Panc1 (cell line): Measurements from ENCODE around the gene KCTD5. TPM values are rescaled to one million over a fixed set of nuclear protein-coding genes. Genes with fewer than 3 reads are reported as not detected.

ENCODE experiments used
- ATAC-seq: fragments of 200-7000 bp; cut with Tn5 transposase; 2 replicates; pipeline ENCODE4 v1.9.1; 2020; ENCODE audit warnings: mild to moderate bottlenecking, moderate library complexity
- BruUV-seq: library from RNA; stranded (reverse); fragments of 400-500 nt; replicated peaks from 2 replicates; lab custom pipeline; 2021; lab: Mats Ljungman, UMichigan
- CTCF ChIA-PET: fragments of 300-600 bp; sonication (Branson Sonifier 250); formaldehyde crosslinking; loops from one replicate; lab custom pipeline; 2022; ENCODE audit warnings: antibody characterized with exemption; lab: Charles Lee
- POLR2A ChIA-PET: fragments of 300-600 bp; sonication (Branson Sonifier 250); formaldehyde crosslinking; loops from one replicate; lab custom pipeline; 2022; ENCODE audit warnings: antibody characterized with exemption; lab: Charles Lee
- DNase-seq: peaks from one replicate; pipeline ENCODE4 v3.0.0-alpha.2; 2010; ENCODE audit warnings: low read depth, low spot score
- H3K27ac ChIP-seq: 2 replicates; pipeline ENCODE4 v1.5.1; 2011; ENCODE audit warnings: mild to moderate bottlenecking, low read length, inconsistent platforms
- H3K27me3 ChIP-seq: fragments of 200-500 bp; sonication (Bioruptor generic); 2 replicates; pipeline ENCODE4 v1.6.0; 2014; ENCODE audit warnings: low read length, inconsistent platforms; ENCODE audit not compliant: control insufficient read depth, insufficient read depth
- H3K36me3 ChIP-seq: fragments of 200-500 bp; sonication (Bioruptor generic); 2 replicates; pipeline ENCODE4 v1.5.1; 2014; ENCODE audit warnings: inconsistent platforms, mild to moderate bottlenecking, low read length, moderate library complexity; ENCODE audit not compliant: control insufficient read depth, insufficient read depth
- H3K4me1 ChIP-seq: 2 replicates; pipeline ENCODE4 v1.5.1; 2011; ENCODE audit warnings: inconsistent platforms, mild to moderate bottlenecking, low read length, moderate library complexity; ENCODE audit not compliant: control insufficient read depth, insufficient read depth
- H3K4me3 ChIP-seq, 2 experiments: 2 replicates each; pipeline ENCODE4 v1.5.1; 2011 to 2012; ENCODE audit warnings: low read depth in 2 of 2, low read length in 2 of 2, mild to moderate bottlenecking in 2 of 2, inconsistent platforms in 1 of 2, moderate library complexity in 1 of 2
- H3K9me3 ChIP-seq: fragments of 200-500 bp; sonication (Bioruptor generic); 2 replicates; pipeline ENCODE4 v1.5.1; 2014; ENCODE audit warnings: low read depth, mild to moderate bottlenecking, inconsistent platforms, low read length, moderate library complexity; ENCODE audit not compliant: control insufficient read depth, insufficient read depth
- POLR2AphosphoS5 ChIP-seq: IDR thresholded peaks from 2 replicates; pipeline ENCODE4 v1.6.1; 2012; ENCODE audit warnings: mild to moderate bottlenecking, low read depth, low read length, moderate library complexity
- SIN3A ChIP-seq: IDR thresholded peaks from 2 replicates; pipeline ENCODE4 v1.6.1; 2012; ENCODE audit warnings: low read depth, mild to moderate bottlenecking, low read length, moderate library complexity, borderline replicate concordance; ENCODE audit not compliant: insufficient read depth
- TCF7L2 ChIP-seq: IDR thresholded peaks from 2 replicates; pipeline ENCODE4 v1.6.1; 2011; ENCODE audit warnings: mild to moderate bottlenecking, low read depth, low read length, inconsistent platforms
- in situ Hi-C: cut with HindIII; loops from 2 replicates; pipeline ENCODE4 v1.10.0; 2016; ENCODE audit warnings: low sequenced_read_pairs, low pct_unique_long_range_greater_than_20kb
- intact Hi-C: fragments of 100-400 bp; cut with micrococcal nuclease; formaldehyde crosslinking; loops from one replicate; pipeline ENCODE4 v1.10.0; 2022; ENCODE audit not compliant: unreplicated experiment
- total RNA-seq: library from RNA; stranded (reverse); gene quantifications from one replicate; pipeline ENCODE4 v1.2.1, GENCODE V29; 2021; ENCODE audit not compliant: unreplicated experiment
- TF ChIP-seq, protein P1 (sequence below), 2 experiments: IDR thresholded peaks; 2 replicates each; pipeline ENCODE4 v1.6.1; 2011 to 2012; ENCODE audit warnings: low read depth in 2 of 2, control low read depth in 1 of 2, low read length in 1 of 2, mild to moderate bottlenecking in 1 of 2, moderate library complexity in 1 of 2; ENCODE audit not compliant: insufficient read depth in 1 of 2
- TF ChIP-seq, protein P2 (sequence below): fragments of 450-650 bp; IDR thresholded peaks from 2 replicates; pipeline ENCODE4 v1.5.1; 2017; ENCODE audit warnings: mild to moderate bottlenecking

KCTD5 gene
- total RNA-seq, 1 experiment from 2014 or later: 61.1 TPM

DNA sequence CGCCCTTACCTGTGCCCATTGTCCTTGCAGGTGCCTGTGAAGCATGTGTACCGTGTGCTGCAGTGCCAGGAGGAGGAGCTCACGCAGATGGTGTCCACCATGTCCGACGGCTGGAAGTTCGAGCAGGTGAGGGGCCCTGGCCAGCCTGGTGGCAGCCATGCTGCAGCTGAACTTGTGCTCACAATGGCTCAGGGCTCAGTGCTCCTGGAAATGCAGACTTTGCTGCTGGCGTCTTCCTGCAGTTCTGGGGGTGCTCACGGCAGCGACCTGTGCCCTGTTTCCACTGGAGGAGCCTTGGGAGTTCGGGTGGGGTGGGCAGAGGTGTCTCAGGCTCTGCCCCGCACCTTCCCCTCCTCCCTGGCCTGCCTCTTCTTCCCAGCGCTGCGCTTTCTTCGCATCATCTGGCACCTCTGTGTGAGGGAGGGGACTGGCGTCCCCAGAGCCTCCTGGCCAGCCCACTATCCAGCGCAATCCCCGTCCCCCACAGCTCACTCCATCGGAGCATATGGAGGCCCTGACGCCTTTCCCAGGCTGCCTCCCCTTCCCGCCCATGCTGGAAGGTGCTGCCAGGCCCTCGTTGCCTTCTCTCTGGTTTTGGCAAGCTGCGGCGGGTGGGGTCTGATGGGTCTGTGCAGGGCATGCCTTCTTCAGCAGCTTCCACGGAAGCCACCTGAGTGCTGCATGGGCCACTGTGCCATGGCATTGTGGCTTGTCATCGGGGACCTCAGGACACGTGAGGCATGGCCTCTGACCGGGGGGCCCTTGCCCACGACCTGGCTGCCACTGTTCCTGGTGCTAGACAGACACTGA lies 17.7 kb downstream of the KCTD5 start:
- no peaks in the 10 kb centered on the region for H3K9me3 ChIP-seq
- DNase-seq: no peak
- intact Hi-C loops (no loop called here), in situ Hi-C loops (no loop called here)
- POLR2A ChIA-PET: no interaction called here
- H3K4me1 ChIP-seq: no peaks in the 10 kb centered on the region
- BruUV-seq: no TSS peak
- no peak overlapping the region for H3K27ac ChIP-seq
- no peak overlapping the region for H3K4me3 ChIP-seq
- H3K36me3 ChIP-seq: peaks cover 3% of the 10 kb centered on the region
- TF ChIP-seq, protein P1, sequence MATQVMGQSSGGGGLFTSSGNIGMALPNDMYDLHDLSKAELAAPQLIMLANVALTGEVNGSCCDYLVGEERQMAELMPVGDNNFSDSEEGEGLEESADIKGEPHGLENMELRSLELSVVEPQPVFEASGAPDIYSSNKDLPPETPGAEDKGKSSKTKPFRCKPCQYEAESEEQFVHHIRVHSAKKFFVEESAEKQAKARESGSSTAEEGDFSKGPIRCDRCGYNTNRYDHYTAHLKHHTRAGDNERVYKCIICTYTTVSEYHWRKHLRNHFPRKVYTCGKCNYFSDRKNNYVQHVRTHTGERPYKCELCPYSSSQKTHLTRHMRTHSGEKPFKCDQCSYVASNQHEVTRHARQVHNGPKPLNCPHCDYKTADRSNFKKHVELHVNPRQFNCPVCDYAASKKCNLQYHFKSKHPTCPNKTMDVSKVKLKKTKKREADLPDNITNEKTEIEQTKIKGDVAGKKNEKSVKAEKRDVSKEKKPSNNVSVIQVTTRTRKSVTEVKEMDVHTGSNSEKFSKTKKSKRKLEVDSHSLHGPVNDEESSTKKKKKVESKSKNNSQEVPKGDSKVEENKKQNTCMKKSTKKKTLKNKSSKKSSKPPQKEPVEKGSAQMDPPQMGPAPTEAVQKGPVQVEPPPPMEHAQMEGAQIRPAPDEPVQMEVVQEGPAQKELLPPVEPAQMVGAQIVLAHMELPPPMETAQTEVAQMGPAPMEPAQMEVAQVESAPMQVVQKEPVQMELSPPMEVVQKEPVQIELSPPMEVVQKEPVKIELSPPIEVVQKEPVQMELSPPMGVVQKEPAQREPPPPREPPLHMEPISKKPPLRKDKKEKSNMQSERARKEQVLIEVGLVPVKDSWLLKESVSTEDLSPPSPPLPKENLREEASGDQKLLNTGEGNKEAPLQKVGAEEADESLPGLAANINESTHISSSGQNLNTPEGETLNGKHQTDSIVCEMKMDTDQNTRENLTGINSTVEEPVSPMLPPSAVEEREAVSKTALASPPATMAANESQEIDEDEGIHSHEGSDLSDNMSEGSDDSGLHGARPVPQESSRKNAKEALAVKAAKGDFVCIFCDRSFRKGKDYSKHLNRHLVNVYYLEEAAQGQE (IDR thresholded peaks at IDR 0.05; ENCODE audit: insufficient read depth in 1 of 2, low read depth in 2 of 2, low read length in 1 of 2): no peak
- TF ChIP-seq SIN3A (no peak), POLR2AphosphoS5 (no peak)
- TF ChIP-seq, protein P2, sequence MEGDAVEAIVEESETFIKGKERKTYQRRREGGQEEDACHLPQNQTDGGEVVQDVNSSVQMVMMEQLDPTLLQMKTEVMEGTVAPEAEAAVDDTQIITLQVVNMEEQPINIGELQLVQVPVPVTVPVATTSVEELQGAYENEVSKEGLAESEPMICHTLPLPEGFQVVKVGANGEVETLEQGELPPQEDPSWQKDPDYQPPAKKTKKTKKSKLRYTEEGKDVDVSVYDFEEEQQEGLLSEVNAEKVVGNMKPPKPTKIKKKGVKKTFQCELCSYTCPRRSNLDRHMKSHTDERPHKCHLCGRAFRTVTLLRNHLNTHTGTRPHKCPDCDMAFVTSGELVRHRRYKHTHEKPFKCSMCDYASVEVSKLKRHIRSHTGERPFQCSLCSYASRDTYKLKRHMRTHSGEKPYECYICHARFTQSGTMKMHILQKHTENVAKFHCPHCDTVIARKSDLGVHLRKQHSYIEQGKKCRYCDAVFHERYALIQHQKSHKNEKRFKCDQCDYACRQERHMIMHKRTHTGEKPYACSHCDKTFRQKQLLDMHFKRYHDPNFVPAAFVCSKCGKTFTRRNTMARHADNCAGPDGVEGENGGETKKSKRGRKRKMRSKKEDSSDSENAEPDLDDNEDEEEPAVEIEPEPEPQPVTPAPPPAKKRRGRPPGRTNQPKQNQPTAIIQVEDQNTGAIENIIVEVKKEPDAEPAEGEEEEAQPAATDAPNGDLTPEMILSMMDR: no peak
- H3K27me3 ChIP-seq: no peaks in the 10 kb centered on the region
- CTCF ChIA-PET: no interaction called here
- ATAC-seq: no peak

DNA sequence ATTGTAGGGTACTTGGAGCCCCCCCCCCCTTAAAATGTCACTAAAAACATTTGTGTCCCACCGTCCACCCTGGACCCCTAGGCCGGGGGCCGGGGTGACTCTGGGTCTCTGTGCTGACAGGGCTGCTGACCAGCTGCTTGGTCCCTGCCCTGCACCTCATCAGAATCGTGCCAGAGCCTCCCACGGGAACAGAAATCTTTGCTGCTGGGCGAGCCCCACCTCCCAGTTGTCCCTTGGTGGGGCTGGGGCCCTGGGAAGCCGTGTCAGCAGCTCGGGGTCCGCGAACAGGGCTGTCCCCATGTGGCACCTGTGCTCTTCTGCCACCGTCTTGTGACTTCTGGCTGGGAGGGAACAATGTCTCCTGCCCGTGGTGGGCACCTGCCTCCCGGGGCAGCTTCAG lies 18.5 kb downstream of the KCTD5 start:
- no peak for DNase-seq
- BruUV-seq: no TSS peak
- ChIA-PET CTCF (no interaction called here), POLR2A (no interaction called here)
- no peak for ATAC-seq
- H3K36me3 ChIP-seq: peaks cover 3% of the 10 kb centered on the region
- H3K4me3 ChIP-seq: no peak overlapping the region
- TF ChIP-seq, protein P1 (IDR thresholded peaks at IDR 0.05; ENCODE audit: insufficient read depth in 1 of 2, low read depth in 2 of 2, low read length in 1 of 2): no peak
- TF ChIP-seq TCF7L2: no peak
- TF ChIP-seq, protein P2: no peak
- TF ChIP-seq POLR2AphosphoS5: no peak
- TF ChIP-seq SIN3A: no peak
- H3K9me3 ChIP-seq: no peaks in the 10 kb centered on the region
- no peak overlapping the region for H3K27ac ChIP-seq
- intact Hi-C loops (no loop called here), in situ Hi-C loops (no loop called here)
- no peaks in the 10 kb centered on the region for H3K27me3 ChIP-seq
- no peaks in the 10 kb centered on the region for H3K4me1 ChIP-seq
